MCF 10A (cell line): ENCODE results near the gene NRROS. TPM values are rescaled to one million over a fixed set of nuclear protein-coding genes. Genes with fewer than 3 reads are reported as not detected.

Experiments used
- BruUV-seq: library from RNA; stranded (reverse); fragments of 400-500 nt; replicated peaks from 2 replicates; lab custom pipeline; 2021; lab: Mats Ljungman, UMichigan
- CTCF ChIA-PET: fragments of 300-600 bp; sonication (Branson Sonifier 250); formaldehyde crosslinking; extraction: SDS; loops from one replicate; lab custom pipeline; 2021; ENCODE audit warnings: antibody characterized with exemption, inconsistent platforms; lab: Yijun Ruan, JAX
- POLR2A ChIA-PET: fragments of 300-600, 350-650 bp; sonication (Branson Sonifier 250); formaldehyde crosslinking; extraction: SDS; loops from one replicate; lab custom pipeline; 2020; ENCODE audit warnings: antibody characterized with exemption, inconsistent platforms; lab: Yijun Ruan, JAX
- DNase-seq: peaks from one replicate; pipeline ENCODE4 v3.0.0-alpha.2; 2018; ENCODE audit not compliant: unreplicated experiment
- H3K27ac Mint-ChIP-seq: one replicate; pipeline ENCODE4 v1.8.0; 2022; ENCODE audit warnings: mild to moderate bottlenecking, low read depth, mixed read lengths; ENCODE audit not compliant: unreplicated experiment
- H3K27me3 Mint-ChIP-seq: one replicate; pipeline ENCODE4 v1.8.0; 2022; ENCODE audit warnings: mixed read lengths; ENCODE audit not compliant: insufficient read depth, unreplicated experiment
- H3K36me3 Mint-ChIP-seq: one replicate; pipeline ENCODE4 v1.8.0; 2022; ENCODE audit warnings: mild to moderate bottlenecking, moderate library complexity, mixed read lengths; ENCODE audit not compliant: insufficient read depth, unreplicated experiment
- H3K4me1 Mint-ChIP-seq: one replicate; pipeline ENCODE4 v1.8.0; 2022; ENCODE audit warnings: mixed read lengths; ENCODE audit not compliant: insufficient read depth, unreplicated experiment
- H3K4me3 Mint-ChIP-seq: one replicate; pipeline ENCODE4 v1.8.0; 2022; ENCODE audit warnings: mild to moderate bottlenecking, moderate library complexity, mixed read lengths; ENCODE audit not compliant: unreplicated experiment
- H3K9me3 Mint-ChIP-seq: one replicate; pipeline ENCODE4 v1.8.0; 2022; ENCODE audit warnings: mixed read lengths; ENCODE audit not compliant: unreplicated experiment
- intact Hi-C: fragments of 100-400 bp; cut with micrococcal nuclease; formaldehyde crosslinking; loops from 2 replicates; pipeline ENCODE4 v1.14.1; 2022
- total RNA-seq: library from RNA; stranded (reverse); gene quantifications from 2 replicates; pipeline ENCODE4 v1.2.3, GENCODE V29; 2022
- TF ChIP-seq, protein P1 (sequence below): fragments of 200-600 bp; IDR thresholded peaks from one replicate; pipeline ENCODE4 v1.8.0; 2022; ENCODE audit warnings: antibody characterized with exemption, mild to moderate bottlenecking; ENCODE audit not compliant: unreplicated experiment

Gene NRROS
- total RNA-seq, 1 experiment from 2014 or later = not detected

DNA sequence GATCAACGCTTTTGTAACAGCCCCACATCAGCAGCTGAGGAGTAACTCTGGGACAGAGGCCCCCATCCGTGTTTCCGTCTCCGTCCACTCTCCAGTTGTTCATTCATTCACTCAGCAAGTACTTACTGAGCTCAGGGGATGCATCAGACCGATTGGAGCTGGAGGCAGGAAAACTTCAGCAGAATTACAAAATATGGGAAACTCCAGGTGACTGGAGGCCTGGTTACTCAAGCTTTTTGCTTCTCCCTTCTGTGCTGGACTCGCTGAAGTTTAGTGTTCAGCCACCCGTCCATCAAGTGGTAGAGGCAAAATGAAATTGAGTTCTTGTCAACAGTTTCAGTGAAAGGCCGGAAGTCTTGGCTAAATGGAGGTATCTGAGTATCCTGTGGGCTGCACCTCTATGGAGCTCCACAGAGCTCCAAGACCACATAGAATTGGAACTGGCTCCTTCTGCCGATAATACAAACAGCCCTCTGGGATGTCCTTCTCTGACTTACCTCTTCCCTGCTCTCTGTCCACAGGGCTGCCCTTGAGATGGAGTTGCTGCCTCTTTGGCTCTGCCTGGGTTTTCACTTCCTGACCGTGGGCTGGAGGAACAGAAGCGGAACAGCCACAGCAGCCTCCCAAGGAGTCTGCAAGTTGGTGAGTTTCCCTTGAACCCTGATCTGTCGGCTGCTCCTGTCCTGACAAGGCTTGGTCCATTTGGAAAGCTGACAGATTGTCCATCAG lies 14.7 kb downstream of the NRROS start:
- Mint-ChIP-seq H3K4me1 (peaks cover 21% of the 10 kb centered on the region), H3K9me3 (no peaks in the 10 kb centered on the region), H3K27me3 (no peaks in the 10 kb centered on the region), H3K36me3 (no peaks in the 10 kb centered on the region), H3K27ac (peak overlapping the region; percentile 54), H3K4me3 (no peak overlapping the region)
- ChIA-PET CTCF (interaction anchor here (0.6 to 2.0 kb wide), 4 partner anchors 12 to 728 kb away, joined by 3 to 6 read pairs (median 4); no protein-coding TSS in a partner anchor), POLR2A (no interaction called here)
- intact Hi-C loops = no loop called here
- DNase-seq = no peak
- BruUV-seq = no TSS peak
- TF ChIP-seq, protein P1, sequence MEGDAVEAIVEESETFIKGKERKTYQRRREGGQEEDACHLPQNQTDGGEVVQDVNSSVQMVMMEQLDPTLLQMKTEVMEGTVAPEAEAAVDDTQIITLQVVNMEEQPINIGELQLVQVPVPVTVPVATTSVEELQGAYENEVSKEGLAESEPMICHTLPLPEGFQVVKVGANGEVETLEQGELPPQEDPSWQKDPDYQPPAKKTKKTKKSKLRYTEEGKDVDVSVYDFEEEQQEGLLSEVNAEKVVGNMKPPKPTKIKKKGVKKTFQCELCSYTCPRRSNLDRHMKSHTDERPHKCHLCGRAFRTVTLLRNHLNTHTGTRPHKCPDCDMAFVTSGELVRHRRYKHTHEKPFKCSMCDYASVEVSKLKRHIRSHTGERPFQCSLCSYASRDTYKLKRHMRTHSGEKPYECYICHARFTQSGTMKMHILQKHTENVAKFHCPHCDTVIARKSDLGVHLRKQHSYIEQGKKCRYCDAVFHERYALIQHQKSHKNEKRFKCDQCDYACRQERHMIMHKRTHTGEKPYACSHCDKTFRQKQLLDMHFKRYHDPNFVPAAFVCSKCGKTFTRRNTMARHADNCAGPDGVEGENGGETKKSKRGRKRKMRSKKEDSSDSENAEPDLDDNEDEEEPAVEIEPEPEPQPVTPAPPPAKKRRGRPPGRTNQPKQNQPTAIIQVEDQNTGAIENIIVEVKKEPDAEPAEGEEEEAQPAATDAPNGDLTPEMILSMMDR = no peak

DNA sequence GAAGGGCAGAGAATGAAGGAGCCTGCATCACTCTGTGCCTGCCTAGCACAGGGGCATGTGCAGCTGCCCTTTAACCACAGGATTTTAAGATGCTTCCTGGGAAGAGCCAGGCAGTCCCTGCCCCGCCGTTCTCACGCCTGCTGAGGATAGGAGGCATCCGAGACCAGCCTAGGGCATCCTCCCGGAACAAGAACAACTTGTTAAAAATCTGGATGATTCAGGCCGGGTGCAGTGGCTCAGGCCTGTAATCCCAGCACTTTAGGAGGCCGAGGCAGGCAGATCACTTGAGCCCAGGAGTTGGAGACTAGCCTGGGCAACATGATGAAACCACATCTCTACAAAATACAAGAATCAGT lies 15.2 kb downstream of the NRROS start:
- ChIA-PET POLR2A (no interaction called here), CTCF (interaction anchor here (0.6 to 2.0 kb wide), 3 partner anchors 12 to 46 kb away, joined by 3 to 6 read pairs (median 4); no protein-coding TSS in a partner anchor)
- intact Hi-C loops = no loop called here
- peaks cover 21% of the 10 kb centered on the region for H3K4me1 Mint-ChIP-seq
- no peaks in the 10 kb centered on the region for H3K9me3 Mint-ChIP-seq
- no peaks in the 10 kb centered on the region for H3K36me3 Mint-ChIP-seq
- TF ChIP-seq, protein P1 = no peak
- H3K4me3 Mint-ChIP-seq = no peak overlapping the region
- peak; percentile 48 for DNase-seq
- H3K27ac Mint-ChIP-seq = peak overlapping the region; percentile 54
- H3K27me3 Mint-ChIP-seq = no peaks in the 10 kb centered on the region
- no TSS peak for BruUV-seq

DNA sequence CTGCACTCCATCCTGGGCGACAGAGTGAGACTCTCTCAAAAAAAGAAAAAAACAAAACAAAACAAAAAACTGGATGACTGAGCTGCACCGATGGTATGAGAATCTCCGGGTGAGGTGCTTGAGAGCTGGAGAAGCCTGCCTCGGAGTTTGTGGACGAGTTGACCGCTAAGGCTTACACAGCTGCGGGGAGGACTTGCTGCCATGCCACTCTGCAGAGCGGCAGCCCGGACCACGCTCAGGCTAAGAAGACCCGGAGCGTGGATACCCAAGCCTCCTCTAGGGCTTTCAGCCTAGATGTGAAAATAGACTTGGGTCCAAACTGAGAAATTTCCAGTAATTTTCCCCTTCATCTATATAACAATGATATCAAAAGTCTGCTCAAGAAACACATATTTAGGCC lies 16.0 kb downstream of the NRROS start:
- Mint-ChIP-seq H3K36me3 (no peaks in the 10 kb centered on the region), H3K9me3 (no peaks in the 10 kb centered on the region), H3K4me1 (peaks cover 19% of the 10 kb centered on the region), H3K27ac (no peak overlapping the region), H3K4me3 (no peak overlapping the region), H3K27me3 (no peaks in the 10 kb centered on the region)
- no peak for DNase-seq
- intact Hi-C loops = no loop called here
- CTCF ChIA-PET = interaction anchor here (0.5 kb wide), 1 partner anchor 567 kb away, joined by 4 read pairs; no protein-coding TSS in a partner anchor
- TF ChIP-seq, protein P1 = no peak
- BruUV-seq = no TSS peak
- POLR2A ChIA-PET = interaction anchor here (0.7 kb wide), 1 partner anchor 14 kb away, joined by 3 read pairs; no protein-coding TSS in a partner anchor

DNA sequence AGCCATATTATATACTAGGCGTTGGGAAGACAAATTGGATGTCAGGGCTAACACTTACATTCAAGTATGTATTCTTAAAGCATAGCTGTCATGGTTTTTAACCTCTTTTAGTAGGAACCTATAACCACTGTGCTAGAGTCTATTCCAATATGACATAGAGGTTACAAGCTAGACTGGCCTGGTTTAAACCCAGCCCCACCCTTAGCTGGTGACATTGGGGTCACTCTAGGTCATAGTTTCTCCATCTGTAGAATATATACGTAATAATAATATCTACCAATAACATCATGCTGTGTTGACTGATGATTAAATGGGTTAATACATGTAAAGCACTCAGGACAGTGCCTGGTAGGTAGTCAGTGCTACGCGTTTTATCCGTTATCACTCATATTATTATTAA lies 16.7 kb downstream of the NRROS start:
- TF ChIP-seq, protein P1 = no peak
- ChIA-PET POLR2A (no interaction called here), CTCF (interaction anchor here (0.6 kb wide), 1 partner anchor 899 kb away, joined by 4 read pairs; the partner anchor contains the start of gene BDH1)
- Mint-ChIP-seq H3K27me3 (no peaks in the 10 kb centered on the region), H3K4me3 (no peak overlapping the region), H3K4me1 (peaks cover 12% of the 10 kb centered on the region), H3K36me3 (no peaks in the 10 kb centered on the region), H3K27ac (no peak overlapping the region), H3K9me3 (no peaks in the 10 kb centered on the region)
- BruUV-seq = no TSS peak
- DNase-seq = no peak
- intact Hi-C loops = no loop called here
